ENCODE results near the gene EFHD1.
"Not testable (repeated sequence)": the region's sequence is repeated elsewhere in the genome, so short reads cannot be mapped to it uniquely, and the experiment has no call there.

EFHD1 gene

DNA sequence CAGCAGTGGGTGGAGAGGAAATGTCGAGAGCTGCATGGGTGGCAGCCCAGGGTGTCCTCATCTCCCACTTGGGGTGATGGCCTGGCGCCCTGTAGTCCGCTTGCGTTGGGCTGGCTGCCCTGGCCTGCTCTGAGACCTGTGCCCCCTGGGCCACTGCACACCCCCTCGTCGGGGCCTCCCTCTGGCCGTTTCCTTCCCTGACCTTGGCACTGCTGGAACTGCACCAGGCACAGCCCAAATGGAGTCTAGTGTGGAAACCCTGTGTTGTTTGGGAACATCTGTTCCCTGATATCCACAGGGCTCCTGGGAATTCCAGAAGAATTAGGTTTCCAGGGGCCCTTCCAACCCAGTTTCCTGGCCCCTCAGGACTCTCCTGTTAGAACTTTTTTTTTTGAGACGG is 13.9 kb downstream of the EFHD1 start:
- no peak for DNase-seq (ENCODE audit: low read depth in 1 of 2, low spot score in 1 of 2)

DNA sequence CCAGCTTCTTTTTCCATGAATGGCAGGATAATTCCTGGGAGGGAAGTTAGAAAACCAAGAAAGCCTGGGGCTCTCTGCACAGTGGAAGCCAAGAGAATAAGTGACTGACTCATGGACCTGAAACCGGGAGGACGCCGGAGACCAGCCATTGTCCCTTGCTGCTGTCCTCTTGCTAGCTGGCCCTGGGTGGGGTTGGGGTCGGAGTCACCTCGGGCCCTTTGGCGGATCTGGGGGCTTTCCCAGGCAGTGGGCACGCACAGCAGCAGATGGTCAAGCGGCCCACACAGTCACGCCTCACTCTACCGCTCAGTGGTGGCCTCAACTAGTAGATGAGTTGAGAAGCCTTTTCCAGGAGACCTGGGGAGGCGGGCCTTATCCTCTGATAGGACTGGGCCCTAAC is 15.6 kb downstream of the EFHD1 start:
- no peak for DNase-seq (ENCODE audit: low read depth in 1 of 2, low spot score in 1 of 2)

DNA sequence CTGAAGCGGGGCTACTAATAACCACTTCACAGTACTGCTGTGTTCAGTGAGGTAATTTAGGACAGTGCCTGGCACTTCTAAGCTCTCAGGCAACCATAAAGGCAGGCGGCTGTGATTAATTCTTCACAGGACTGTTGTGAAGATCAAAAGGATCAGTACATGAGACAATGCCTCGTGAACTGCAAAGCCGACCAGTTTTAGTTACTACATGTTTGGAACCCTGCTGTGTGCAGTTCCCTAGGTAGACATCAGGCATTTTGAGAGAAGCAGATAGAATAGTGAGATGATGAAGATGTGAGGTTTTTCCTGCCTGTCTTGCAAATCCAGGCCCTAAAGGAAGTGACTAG is 19.1 kb downstream of the EFHD1 start:
- DNase-seq (ENCODE audit: low read depth in 1 of 2, low spot score in 1 of 2), result no peak

DNA sequence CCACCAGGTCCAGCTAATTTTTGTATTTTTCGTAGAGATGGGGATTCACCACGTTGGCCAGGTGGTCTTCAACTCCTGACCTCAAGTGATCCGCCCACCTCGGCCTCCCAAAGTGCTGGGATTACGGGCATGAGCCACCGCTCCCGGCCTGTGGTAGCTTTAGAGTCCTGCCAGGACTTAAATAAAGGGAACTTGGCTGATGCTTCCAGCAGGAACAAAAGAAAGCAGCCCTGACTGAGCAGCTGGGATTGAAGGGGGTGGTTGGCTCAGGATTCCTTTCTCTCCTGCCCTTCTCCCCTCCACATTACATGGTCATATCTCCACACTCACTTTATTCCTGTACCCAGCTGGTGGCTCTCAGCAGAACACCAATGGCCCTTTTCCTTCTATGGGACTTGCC is 20.0 kb downstream of the EFHD1 start:
- no peak for DNase-seq (ENCODE audit: low read depth in 1 of 2, low spot score in 1 of 2)

DNA sequence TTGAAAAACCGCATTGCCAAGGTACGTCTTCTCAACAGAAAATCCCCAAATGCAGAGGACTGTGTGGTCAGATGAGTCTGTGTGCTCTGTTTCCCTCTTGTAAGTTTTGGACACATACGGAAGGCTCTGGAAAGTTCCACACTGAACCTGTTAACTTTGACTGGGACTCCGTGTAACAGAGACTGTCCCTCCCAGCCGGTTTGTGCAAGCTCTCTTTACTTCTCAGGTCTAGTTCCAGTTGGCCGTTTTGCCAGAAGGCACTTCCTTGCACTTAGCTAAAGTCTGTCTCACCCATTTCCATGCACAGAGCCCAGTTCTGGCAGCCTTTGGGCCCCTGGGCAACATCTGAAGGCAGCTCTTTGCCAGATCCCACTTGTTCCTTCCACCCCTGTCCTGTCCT is 22.0 kb downstream of the EFHD1 start:
- no peak for DNase-seq (ENCODE audit: low read depth in 1 of 2, low spot score in 1 of 2)

DNA sequence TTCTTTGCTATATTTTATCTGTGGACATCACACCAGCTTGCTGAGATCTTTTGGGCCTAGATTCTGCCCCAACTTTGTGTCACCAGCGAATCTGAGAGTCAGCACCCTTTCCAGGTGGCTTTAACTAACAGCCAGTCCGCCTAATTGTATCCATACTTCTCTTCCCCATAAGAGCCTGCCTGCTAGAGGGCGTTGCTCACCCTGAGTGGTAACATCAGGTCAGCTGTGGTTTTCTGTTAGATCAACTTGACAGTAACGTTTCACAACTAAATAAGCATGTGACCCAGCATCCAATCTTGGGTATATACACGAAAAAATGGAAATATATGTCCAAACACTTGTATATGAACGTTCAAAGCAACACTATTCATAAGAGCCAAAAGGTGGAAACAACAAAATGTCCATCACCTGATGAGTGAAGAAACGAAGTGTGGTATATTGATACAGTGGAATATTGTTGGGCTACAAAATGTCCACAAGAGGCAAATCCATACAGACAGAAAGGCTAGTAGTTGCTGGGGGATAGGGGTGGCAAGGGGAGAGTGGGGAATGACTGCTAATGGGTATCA is 24.9 kb downstream of the EFHD1 start:
- DNase-seq (ENCODE audit: low read depth in 1 of 2, low spot score in 1 of 2), result no peak

DNA sequence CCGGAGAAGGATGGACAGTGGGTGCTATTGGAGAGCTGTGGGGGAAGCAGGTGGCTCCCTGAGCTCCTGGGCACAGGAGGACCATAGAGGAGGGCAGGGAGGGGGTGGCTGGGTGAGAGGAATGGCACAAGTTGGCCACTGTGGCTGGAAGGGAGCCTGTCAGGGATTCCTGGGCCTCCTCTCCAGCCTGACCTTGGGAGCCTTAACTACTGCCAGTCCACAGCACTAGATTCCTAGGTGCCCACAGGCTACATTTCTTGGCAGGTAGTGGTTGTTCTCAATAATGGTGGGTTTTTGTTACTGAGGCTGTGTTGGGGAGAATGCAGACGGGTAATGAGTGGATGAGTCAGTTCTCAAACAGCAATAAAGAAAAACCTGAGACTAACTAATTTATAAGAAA is 26.0 kb downstream of the EFHD1 start:
- DNase-seq (ENCODE audit: low read depth in 1 of 2, low spot score in 1 of 2), result no peak

DNA sequence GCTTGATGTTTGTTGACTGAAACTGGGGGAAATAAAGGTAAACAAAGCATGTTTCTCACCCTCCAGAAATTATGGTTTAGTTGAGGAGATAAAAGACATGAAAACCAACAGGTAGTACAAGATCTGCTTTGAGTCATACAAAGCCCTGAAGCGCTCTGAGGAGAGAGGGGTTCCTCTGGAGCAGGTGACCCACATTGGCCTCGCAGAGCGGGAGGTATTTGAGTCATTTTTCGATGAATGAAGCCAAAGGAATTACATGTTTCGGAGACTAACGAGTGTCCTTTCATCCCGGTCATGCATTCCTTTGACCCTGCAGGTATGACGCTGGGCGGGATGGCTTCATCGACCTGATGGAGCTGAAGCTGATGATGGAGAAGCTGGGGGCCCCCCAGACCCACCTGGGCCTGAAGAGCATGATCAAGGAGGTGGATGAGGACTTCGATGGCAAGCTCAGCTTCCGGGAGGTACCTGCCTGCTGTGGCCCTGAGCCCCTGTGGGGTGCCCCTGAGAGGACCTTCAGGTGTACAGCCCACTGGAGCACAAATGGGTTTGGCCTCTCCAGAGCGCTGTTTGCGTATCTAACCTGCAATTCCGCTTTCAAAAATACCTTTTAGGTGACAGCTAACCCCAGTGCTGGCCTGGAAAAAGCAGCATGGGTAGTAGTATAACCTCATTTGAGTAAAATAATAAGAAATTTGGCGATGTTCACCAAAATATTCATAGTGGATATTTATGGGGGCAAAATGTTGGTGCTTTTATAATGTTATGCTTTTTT is 29.3 kb downstream of the EFHD1 start:
- no peak for DNase-seq (ENCODE audit: low read depth in 1 of 2, low spot score in 1 of 2)

DNA sequence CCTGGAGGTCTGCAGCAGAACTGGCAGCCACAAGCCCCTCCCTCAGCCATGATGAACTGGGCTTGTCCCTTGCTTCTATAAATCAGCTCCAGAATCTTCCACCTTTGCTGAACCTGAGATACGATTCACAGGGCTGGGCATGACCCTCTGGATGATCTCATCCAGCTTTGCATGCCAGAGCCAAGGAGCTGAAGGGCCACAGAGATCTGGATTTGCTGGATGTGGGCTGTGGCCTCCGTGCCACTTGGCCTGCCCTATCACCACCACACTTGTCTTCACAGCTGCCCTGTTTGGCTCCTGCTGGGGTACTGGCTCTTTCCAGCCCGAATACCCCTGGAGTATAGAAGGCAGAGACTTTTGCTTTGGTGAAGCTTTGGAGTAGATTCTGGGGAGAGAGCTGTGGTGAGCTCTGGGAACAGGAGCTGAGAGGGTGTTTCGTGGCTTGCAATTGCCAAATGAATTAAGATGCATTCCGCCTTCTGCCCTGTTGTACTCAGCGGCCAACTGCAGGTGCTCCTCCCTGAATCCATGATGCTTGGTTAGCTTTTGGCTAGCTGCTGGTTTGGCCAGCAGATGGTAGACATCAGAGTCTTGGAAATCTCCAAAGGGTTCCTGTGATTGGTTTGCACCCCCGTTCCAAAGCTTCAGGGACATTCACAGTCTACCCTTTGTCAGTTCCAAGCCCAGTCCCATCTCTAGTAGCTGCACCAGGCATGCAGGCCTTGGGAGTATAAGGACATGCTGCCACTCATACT is 32.8 kb downstream of the EFHD1 start:
- no peak for DNase-seq (ENCODE audit: low read depth in 1 of 2, low spot score in 1 of 2)

DNA sequence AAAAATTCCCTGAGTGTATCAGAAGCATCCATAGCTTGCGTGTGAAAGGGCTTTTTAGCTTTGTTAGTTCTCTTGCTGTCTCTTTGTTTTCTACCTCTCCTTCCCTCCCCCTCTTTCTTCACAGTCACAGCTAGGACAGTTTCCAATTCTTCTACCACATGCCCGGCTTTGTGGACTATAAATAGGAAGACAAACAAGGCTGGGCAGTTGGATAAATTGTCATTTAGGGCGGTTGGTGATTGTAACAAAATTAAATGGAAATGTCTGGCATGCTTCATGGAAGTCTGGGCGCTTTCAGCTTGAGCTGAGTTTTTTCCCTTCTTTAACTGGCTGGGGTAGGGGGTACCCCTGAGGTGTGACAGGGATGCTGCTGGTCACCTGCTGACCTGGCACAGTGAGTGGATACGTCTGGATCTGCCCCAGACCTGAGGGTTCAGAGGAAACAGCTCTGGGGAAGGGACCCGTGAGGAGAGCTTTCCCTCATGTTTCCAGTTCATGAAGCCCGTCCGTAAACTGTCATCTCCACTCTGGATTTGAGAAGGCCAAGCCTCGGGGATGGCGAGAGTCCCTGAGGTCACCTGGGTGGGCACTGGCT is 34.7 kb downstream of the EFHD1 start:
- DNase-seq (ENCODE audit: low read depth in 1 of 2, low spot score in 1 of 2), result no peak

DNA sequence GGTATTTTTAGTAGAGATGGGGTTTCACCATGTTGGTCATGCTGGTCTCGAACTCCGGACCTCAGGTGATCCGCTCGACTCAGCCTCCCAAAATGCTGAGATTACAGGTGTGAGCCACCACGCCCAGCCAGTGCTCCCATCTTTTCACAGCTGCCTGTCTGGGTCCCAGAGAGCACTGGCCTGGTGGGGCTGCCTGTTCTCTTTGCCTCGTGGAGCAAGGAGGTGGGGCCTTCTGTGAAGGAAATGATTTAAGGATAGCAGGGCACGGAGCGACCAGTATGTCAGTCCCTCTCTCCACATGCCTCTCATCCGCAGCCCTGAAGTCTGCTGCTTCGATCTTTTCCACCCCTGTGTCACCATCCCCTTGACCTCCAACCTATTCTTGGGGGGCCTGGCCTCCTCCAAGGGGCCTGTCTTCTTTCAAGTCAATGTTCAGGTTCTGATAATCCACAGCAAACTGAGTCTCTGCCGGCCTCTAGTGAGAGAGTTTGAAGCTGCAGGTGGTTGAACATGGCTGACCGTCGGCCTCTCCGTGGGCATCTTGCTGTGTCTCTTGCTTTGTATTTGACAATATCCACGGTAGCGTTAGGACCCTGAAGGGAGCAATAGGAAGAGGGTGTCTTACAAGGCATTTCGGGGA is 35.5 kb downstream of the EFHD1 start:
- no peak for DNase-seq (ENCODE audit: low read depth in 1 of 2, low spot score in 1 of 2)

DNA sequence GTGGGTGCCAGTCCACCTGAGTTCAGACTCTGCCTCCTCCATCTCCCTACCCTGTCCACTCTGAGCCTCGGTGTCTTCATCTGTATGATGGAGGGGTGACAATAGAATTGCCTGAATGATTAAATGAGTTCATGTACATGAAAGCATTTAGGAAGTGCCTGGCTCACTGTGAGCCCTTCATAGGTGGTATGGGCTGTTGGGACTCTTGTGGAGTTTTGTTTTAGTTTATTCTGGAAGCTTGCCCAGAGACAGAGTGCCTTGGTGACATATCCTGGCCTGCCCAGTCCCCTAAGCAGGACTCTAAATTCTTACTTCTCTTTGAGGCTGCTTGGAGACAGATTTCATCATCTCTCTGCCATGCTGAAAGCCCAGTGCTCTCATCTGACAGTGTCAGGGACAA is 39.2 kb downstream of the EFHD1 start:
- no peak for DNase-seq (ENCODE audit: low read depth in 1 of 2, low spot score in 1 of 2)

DNA sequence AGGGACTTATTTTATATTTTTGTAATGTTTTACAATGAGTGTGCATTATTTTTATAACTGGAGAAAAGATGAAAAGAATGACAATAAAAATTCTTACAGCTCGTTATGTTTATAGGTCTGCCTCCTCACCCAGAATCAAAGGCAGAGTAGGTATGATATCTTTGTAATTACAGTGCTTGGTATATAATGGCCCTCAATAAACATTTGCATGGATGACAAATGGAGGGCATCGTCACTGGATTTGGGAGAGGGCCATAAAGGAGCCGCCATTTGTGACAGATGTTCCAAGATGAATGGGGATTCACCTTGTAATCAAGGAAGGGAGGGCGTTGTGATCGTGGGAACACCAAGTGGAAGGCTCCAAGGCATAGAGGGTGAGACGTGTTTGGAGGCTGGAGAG is 41.1 kb downstream of the EFHD1 start:
- no peak for DNase-seq (ENCODE audit: low read depth in 1 of 2, low spot score in 1 of 2)

DNA sequence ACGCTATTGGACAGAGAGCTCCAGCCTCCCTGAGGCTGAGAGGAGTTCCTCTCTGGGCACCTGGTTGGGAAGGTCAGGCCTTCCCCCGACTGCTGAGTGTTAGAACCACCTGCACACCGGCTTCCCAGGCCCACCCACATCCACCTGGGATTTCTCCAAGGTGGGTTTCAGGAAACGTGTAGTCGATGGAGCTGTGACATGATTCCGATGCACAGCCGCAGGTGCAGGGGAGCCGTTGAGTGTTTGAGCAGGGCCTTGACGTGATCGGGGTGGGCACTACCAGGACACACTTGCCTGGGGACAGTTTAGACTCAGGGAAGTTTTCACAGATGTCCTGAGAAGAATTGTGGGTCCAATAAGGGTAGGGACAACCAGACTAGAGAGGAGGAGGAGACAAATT is 42.0 kb downstream of the EFHD1 start:
- no peak for DNase-seq (ENCODE audit: low read depth in 1 of 2, low spot score in 1 of 2)

DNA sequence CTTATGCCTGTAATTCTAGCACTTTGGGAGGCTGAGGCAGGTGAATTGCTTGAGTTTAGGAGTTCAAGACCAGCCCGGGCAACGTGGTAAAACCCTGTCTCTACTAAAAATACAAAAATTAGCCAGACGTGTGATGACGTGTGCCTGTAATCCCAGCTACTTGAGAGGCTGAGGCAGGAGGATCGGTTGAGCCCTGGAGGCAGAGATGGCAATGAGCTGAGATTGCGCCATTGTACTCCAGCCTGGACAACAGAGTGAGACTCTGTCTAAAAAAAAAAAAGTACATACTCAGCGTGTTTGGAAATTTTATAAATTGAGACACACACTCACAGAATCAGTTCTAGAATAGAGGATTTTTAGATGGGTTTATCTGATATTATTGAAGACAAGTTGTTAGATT is 46.6 kb downstream of the EFHD1 start:
- DNase-seq (ENCODE audit: low read depth in 1 of 2, low spot score in 1 of 2), result no peak

DNA sequence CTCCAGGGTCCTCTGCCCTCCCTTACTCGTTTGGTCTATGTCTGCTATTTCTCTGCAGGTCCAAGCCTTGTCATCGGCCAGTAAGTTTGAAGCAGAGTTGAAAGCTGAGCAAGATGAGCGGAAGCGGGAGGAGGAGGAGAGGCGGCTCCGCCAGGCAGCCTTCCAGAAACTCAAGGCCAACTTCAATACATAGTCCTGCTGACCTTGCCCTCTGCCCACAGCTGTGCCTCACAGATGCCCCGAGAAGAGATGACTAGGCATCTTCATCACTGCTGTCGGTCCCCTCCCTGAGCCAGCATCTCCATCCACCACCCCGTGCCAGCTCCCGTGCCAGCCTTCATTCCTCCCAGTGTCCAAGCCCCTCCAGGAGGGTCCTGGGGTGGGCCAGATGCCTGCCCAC is 48.1 kb downstream of the EFHD1 start:
- no peak for DNase-seq (ENCODE audit: low read depth in 1 of 2, low spot score in 1 of 2)

DNA sequence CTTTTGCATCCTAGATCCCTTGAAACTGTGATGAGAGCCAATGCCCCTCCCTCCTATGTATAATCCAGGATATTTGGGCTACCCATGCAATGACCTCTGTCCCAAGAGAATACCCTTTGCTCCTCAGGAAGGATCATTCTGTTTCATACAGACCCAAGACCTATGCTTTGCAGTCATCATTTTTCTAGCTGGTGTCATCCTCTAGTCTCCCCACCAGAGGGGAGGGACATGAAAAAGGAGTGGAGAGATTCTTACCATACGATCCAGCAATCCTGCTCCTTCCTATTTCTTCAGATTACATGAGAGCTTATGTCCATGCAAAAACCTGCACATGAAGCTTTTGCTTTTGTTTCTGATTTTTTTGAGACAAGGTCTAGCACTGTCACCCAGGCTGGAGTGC is 50.0 kb downstream of the EFHD1 start:
- no peak for DNase-seq (ENCODE audit: low read depth in 1 of 2, low spot score in 1 of 2)

DNA sequence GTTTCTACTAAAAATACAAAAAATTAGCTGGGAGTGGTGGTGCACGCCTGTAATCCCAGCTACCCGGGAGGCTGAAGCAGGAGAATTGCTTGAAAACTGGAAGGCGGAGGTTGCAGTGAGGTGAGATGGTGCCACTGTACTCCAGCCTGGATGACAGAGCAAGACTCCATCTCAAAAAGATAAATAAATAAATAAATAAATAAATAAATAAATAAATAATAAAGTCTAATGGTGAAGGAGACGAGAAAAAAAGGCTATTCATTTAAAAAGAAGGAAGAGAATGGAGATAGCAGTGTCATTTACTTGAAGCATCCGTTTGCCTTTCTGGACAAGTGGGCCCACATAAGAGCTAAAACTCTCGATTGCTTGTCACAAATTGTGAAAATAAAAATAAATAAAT is 52.0 kb downstream of the EFHD1 start:
- DNase-seq (ENCODE audit: low read depth in 1 of 2, low spot score in 1 of 2), result not testable (repeated sequence)

DNA sequence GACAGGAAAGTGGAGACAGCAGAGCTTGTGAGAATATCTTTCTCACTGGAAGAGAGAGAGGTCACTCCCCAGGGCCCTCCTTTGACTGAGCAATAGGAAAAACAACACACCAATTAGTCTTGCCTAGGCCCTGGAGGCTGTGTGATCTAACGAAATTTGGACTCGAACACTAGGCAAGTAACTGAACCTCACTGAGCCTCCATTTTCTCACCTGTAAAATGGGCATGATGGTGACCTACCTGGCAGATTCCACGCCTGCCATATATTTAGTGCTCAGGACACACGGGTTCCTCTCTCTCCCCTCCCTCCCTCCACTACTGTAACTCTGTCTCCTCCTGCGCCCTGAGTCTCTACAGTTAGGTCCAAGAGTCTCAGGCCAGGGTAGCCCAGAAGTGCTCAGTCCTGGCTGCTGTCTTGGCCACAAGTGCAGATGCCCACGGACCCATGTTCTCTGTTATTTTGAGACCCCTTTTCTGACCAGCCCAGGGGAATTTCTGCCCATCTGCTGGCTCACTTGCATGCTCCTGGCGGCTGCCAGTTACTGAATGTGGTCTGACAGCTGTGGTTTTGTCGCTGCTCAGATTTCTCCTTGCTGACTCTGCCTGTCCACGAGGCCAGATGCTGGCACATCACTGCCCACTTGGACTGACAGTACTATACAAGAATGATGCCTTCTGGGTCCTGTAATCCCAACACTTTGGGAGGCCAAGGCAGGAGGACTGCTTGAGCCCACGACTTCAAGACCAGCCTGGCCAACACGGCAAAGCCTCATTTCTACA is 54.2 kb downstream of the EFHD1 start:
- no peak for DNase-seq (ENCODE audit: low read depth in 1 of 2, low spot score in 1 of 2)

DNA sequence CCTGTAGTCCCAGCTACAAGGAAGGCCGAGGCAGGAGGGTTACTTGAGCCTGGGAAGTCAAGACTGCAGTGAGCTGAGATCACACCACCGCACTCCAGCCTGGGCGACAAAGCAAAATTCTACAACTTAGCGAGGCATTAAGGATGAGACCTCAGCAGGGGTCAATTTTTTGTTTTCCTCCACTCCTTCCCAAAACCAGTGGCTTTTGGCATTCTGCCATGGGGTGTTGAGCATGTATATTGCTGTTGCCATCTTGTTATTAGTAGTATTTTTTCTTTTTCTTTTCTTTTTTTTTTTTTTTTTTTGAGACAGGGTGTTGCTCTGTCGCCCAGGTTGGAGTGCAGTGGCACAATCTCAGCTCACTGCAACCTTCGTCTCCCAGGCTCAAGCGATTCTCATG is 54.8 kb downstream of the EFHD1 start:
- no peak for DNase-seq (ENCODE audit: low read depth in 1 of 2, low spot score in 1 of 2)
